IMR-90 (cell line): ENCODE measurements around the gene SNAPC2. TPM values are rescaled to one million over a fixed set of nuclear protein-coding genes. Genes with fewer than 3 reads are reported as not detected.

Source experiments
- ATAC-seq: fragments of 200-7000 bp; cut with Tn5 transposase; 2 replicates; pipeline ENCODE4 v1.9.1; 2020; ENCODE audit warnings: low read depth, mild to moderate bottlenecking, moderate library complexity
- BruUV-seq: library from RNA; stranded (reverse); fragments of 400-500 nt; replicated peaks from 2 replicates; lab custom pipeline; 2021; lab: Mats Ljungman, UMichigan
- CTCF ChIA-PET: fragments of 300-600 bp; formaldehyde crosslinking; extraction: SDS; loops from one replicate; lab custom pipeline; 2021; ENCODE audit warnings: antibody characterized with exemption; lab: Yijun Ruan, JAX
- POLR2A ChIA-PET: fragments of 300-600 bp; sonication (Branson Sonifier 250); formaldehyde crosslinking; loops from one replicate; lab custom pipeline; 2022; ENCODE audit warnings: antibody characterized with exemption; ENCODE audit not compliant: unreplicated experiment; lab: Charles Lee
- DNase-seq: peaks from one replicate; pipeline ENCODE4 v3.0.0; 2013
- H2AFZ ChIP-seq: replicated peaks from 2 replicates; pipeline ENCODE3; 2013; ENCODE audit warnings: low read length, mild to moderate bottlenecking; ENCODE audit not compliant: poor library complexity
- H2AK5ac ChIP-seq: 2 replicates; pipeline ENCODE4 v1.6.1; 2013; ENCODE audit warnings: low read depth, low read length, inconsistent platforms
- H2AK9ac ChIP-seq: replicated peaks from 2 replicates; pipeline ENCODE3; 2013; ENCODE audit warnings: mild to moderate bottlenecking, low read depth, low read length, moderate library complexity; ENCODE audit not compliant: poor library complexity
- H2BK120ac ChIP-seq: 2 replicates; pipeline ENCODE4 v1.6.1; 2013; ENCODE audit warnings: low read depth, low read length, inconsistent platforms
- H2BK15ac ChIP-seq: 3 replicates; pipeline ENCODE4 v1.6.1; 2013; ENCODE audit warnings: low read depth, low read length, inconsistent platforms
- H2BK20ac ChIP-seq: 2 replicates; pipeline ENCODE4 v1.6.1; 2013; ENCODE audit warnings: low read depth, mild to moderate bottlenecking, inconsistent platforms, low read length, moderate library complexity
- H2BK5ac ChIP-seq: 2 replicates; pipeline ENCODE4 v1.6.1; 2013; ENCODE audit warnings: mild to moderate bottlenecking, low read depth, low read length, inconsistent platforms; ENCODE audit not compliant: poor library complexity, severe bottlenecking
- H3K14ac ChIP-seq: replicated peaks from 2 replicates; pipeline ENCODE4 v1.6.1; 2013; ENCODE audit warnings: low read depth, low read length, inconsistent platforms
- H3K18ac ChIP-seq: 2 replicates; pipeline ENCODE4 v1.6.1; 2013; ENCODE audit warnings: low read depth, low read length, control low read depth
- H3K23ac ChIP-seq: 2 replicates; pipeline ENCODE4 v1.6.1; 2013; ENCODE audit warnings: low read depth, low read length, inconsistent platforms
- H3K27ac ChIP-seq: 2 replicates; pipeline ENCODE4 v1.5.1; 2013; ENCODE audit warnings: mild to moderate bottlenecking, control low read depth, low read length; ENCODE audit not compliant: insufficient read depth
- H3K27me3 ChIP-seq: 2 replicates; pipeline ENCODE4 v1.6.1; 2013; ENCODE audit warnings: low read length; ENCODE audit not compliant: control insufficient read depth, insufficient read depth
- H3K36me3 ChIP-seq: 2 replicates; pipeline ENCODE4 v1.6.1; 2013; ENCODE audit warnings: low read length, mixed read lengths; ENCODE audit not compliant: control insufficient read depth, insufficient read depth
- H3K4ac ChIP-seq: 2 replicates; pipeline ENCODE4 v1.6.1; 2013; ENCODE audit warnings: low read depth, low read length, inconsistent platforms
- H3K4me1 ChIP-seq: 2 replicates; pipeline ENCODE4 v1.6.1; 2013; ENCODE audit warnings: low read length, mixed read lengths; ENCODE audit not compliant: control insufficient read depth, insufficient read depth
- H3K4me2 ChIP-seq: 2 replicates; pipeline ENCODE4 v1.6.1; 2013; ENCODE audit warnings: low read depth, mild to moderate bottlenecking, control low read depth, low read length, moderate library complexity
- H3K4me3 ChIP-seq: 2 replicates; pipeline ENCODE4 v1.5.1; 2013; ENCODE audit warnings: low read depth, mild to moderate bottlenecking, control low read depth, low read length, moderate library complexity; ENCODE audit not compliant: insufficient read depth
- H3K56ac ChIP-seq: 2 replicates; pipeline ENCODE4 v1.6.1; 2013; ENCODE audit warnings: low read length, inconsistent platforms; ENCODE audit not compliant: insufficient read depth; ENCODE audit errors: extremely low read depth
- H3K79me1 ChIP-seq, 2 experiments: 2 replicates each; pipeline ENCODE4 v1.6.1; 2013; ENCODE audit warnings: low read length in 2 of 2, inconsistent platforms in 1 of 2, low read depth in 1 of 2
- H3K9ac ChIP-seq: 2 replicates; pipeline ENCODE4 v1.6.1; 2013; ENCODE audit warnings: low read depth, low read length, control low read depth
- H3K9me1 ChIP-seq: 2 replicates; pipeline ENCODE4 v1.6.1; 2013; ENCODE audit warnings: low read length, inconsistent platforms; ENCODE audit not compliant: insufficient read depth
- H3K9me3 ChIP-seq: 2 replicates; pipeline ENCODE4 v1.6.1; 2013; ENCODE audit warnings: low read length; ENCODE audit not compliant: control insufficient read depth, insufficient read depth
- H4K20me1 ChIP-seq: 2 replicates; pipeline ENCODE4 v1.6.1; 2013; ENCODE audit warnings: low read length, inconsistent platforms; ENCODE audit not compliant: insufficient read depth
- H4K5ac ChIP-seq: 2 replicates; pipeline ENCODE4 v1.6.1; 2013; ENCODE audit warnings: mild to moderate bottlenecking, low read depth, low read length, control low read depth
- H4K8ac ChIP-seq, 2 experiments: 2 replicates each; pipeline ENCODE4 v1.6.1; 2013; ENCODE audit warnings: low read depth in 2 of 2, low read length in 2 of 2, control low read depth in 1 of 2, inconsistent platforms in 1 of 2
- H4K91ac ChIP-seq: 2 replicates; pipeline ENCODE4 v1.6.1; 2013; ENCODE audit warnings: low read depth, low read length, inconsistent platforms; ENCODE audit not compliant: insufficient read depth
- CHD1 ChIP-seq: IDR thresholded peaks from 2 replicates; pipeline ENCODE4 v1.6.1; 2012; ENCODE audit warnings: low read depth, low read length, improper control_type of control experiment
- USF2 ChIP-seq: fragments of 150-350 bp; IDR thresholded peaks from 2 replicates; pipeline ENCODE4 v1.6.1; 2017; ENCODE audit warnings: mild to moderate bottlenecking, antibody characterized with exemption, low read length, low read depth
- WGBS, 2 experiments: methylation state at CpG; one replicate each; pipeline versions ENCODE4 v1.1.5 to v1.1.7; 2013; ENCODE audit warnings: missing lambda C conversion rate in 2 of 2; ENCODE audit not compliant: insufficient read length in 1 of 2; ENCODE audit errors: extremely low coverage in 2 of 2; 5-methylcytosine and 5-hydroxymethylcytosine counted together
- dilution Hi-C: fragments of 300-500 bp; cut with HindIII; formaldehyde crosslinking; loops from one replicate; pipeline ENCODE4 v1.14.3; 2018; ENCODE audit warnings: low sequenced_read_pairs; ENCODE audit not compliant: unreplicated experiment
- in situ Hi-C: fragments of 300-500 bp; cut with MboI; formaldehyde crosslinking; loops from 3 replicates; pipeline ENCODE4 v1.14.3; 2019; ENCODE audit warnings: low sequenced_read_pairs, inconsistent platforms, mixed read lengths
- intact Hi-C: fragments of 100-400 bp; cut with micrococcal nuclease; formaldehyde crosslinking; loops from 2 replicates; pipeline ENCODE4 v1.10.0; 2022
- polyA plus RNA-seq, 3 experiments: library from polyadenylated mRNA; depleted of rRNA; stranded (reverse); fragments of >200 nt; gene quantifications; 2 replicates each; pipeline ENCODE4 v1.2.3, GENCODE V29; 2012; ENCODE audit warnings: low replicate concordance in 1 of 3
- total RNA-seq: library from RNA; depleted of rRNA; stranded (reverse); fragments of >200 nt; gene quantifications from 2 replicates; pipeline ENCODE4 v1.2.3, GENCODE V29; 2012

SNAPC2 gene
- total and polyA plus RNA-seq, 2 of the 4 experiments (the other 2 are of a cell fraction) = 12.5 to 29.2 TPM

GRCh38 chr19:7926727-7927604 lies 6.8 kb downstream of the SNAPC2 start:
- ChIA-PET CTCF (no interaction called here), POLR2A (interaction anchor here (0.6 kb wide), 2 partner anchors 228 to 293 kb away, joined by 5 to 9 read pairs; no protein-coding TSS in a partner anchor)
- 0 out of 2 replicates have a peak overlapping the region, but pooled peaks have one; percentile 49 for H4K91ac ChIP-seq
- no peak for DNase-seq
- H2BK5ac ChIP-seq = no peak overlapping the region
- no peak for ATAC-seq
- H3K36me3 ChIP-seq = peaks cover 21% of the 10 kb centered on the region
- dilution Hi-C loops (no loop called here), intact Hi-C loops (no loop called here), in situ Hi-C loops (no loop called here)
- no peak overlapping the region for H2BK120ac ChIP-seq
- peaks cover 15% of the 10 kb centered on the region for H4K20me1 ChIP-seq
- peaks cover 9% of the 10 kb centered on the region; the same call in 1 of the 2 replicates for H3K9me1 ChIP-seq
- H3K27me3 ChIP-seq = no peaks in the 10 kb centered on the region
- no peak overlapping the region for H3K56ac ChIP-seq
- WGBS, 2 experiments = 85% methylated on average over 15 of the region's 32 CpGs; no CpG with 5 or more reads in 1 of the 2 experiments
- peak overlapping the region; percentile 92 for H2AK9ac ChIP-seq
- TF ChIP-seq CHD1 = no peak
- no peak for TF ChIP-seq USF2
- peak overlapping the region; percentile 96 for H2AFZ ChIP-seq
- H3K23ac ChIP-seq = no peak overlapping the region
- no peak overlapping the region for H4K8ac ChIP-seq
- H2BK20ac ChIP-seq = no peak overlapping the region
- peaks cover 21% of the 10 kb centered on the region for H3K4me1 ChIP-seq
- H3K4ac ChIP-seq = peak overlapping the region; percentile 84; the same call in 1 of the 2 replicates
- H3K4me2 ChIP-seq = peak overlapping the region; percentile 84; the same call in 1 of the 2 replicates
- no peaks in the 10 kb centered on the region for H3K9me3 ChIP-seq
- peak overlapping the region; percentile 81; the same call in 1 of the 2 replicates for H2AK5ac ChIP-seq
- BruUV-seq = no TSS peak
- no peak overlapping the region for H3K18ac ChIP-seq
- no peak overlapping the region for H3K4me3 ChIP-seq
- no peak overlapping the region for H2BK15ac ChIP-seq
- no peak overlapping the region for H3K14ac ChIP-seq
- H3K27ac ChIP-seq = no peak overlapping the region
- H3K79me1 ChIP-seq = peaks cover 7 to 14% of the 10 kb centered on the region in 2 experiments; a peak in 3 of 4 replicates
- no peak overlapping the region for H3K9ac ChIP-seq
- H4K5ac ChIP-seq = no peak overlapping the region
